DOHH2 (cell line): Measurements from ENCODE around the gene IRX2.

Experiments
- H3F3A ChIP-seq: fragments of 200-600 bp; sonication (generic), shearing (Covaris generic); 2 replicates; pipeline ENCODE4 v1.6.0; 2016; ENCODE audit warnings: antibody characterized with exemption, mild to moderate bottlenecking; ENCODE audit not compliant: control insufficient read depth, insufficient read depth
- H3K27ac ChIP-seq: fragments of 200-600 bp; sonication (generic); 2 replicates; pipeline ENCODE4 v1.5.1; 2014; ENCODE audit warnings: low read depth, mild to moderate bottlenecking, low read length, moderate library complexity
- H3K27me3 ChIP-seq: fragments of 200-600 bp; sonication (generic); 2 replicates; pipeline ENCODE4 v1.6.1; 2014; ENCODE audit warnings: mild to moderate bottlenecking, low read length, mixed read lengths; ENCODE audit not compliant: control insufficient read depth
- H3K36me3 ChIP-seq: fragments of 200-600 bp; sonication (generic); 2 replicates; pipeline ENCODE4 v1.6.1; 2014; ENCODE audit warnings: mild to moderate bottlenecking, low read length, moderate library complexity, mixed read lengths; ENCODE audit not compliant: control insufficient read depth
- H3K4me1 ChIP-seq: fragments of 200-600 bp; sonication (generic); 2 replicates; pipeline ENCODE4 v1.6.1; 2014; ENCODE audit warnings: mild to moderate bottlenecking, low read length, mixed read lengths; ENCODE audit not compliant: control insufficient read depth
- H3K4me2 ChIP-seq: fragments of 200-600 bp; sonication (generic); 2 replicates; pipeline ENCODE4 v1.6.0; 2014; ENCODE audit warnings: mild to moderate bottlenecking, low read length, moderate library complexity
- H3K4me3 ChIP-seq: fragments of 200-600 bp; sonication (generic); 2 replicates; pipeline ENCODE4 v1.5.1; 2014; ENCODE audit warnings: mild to moderate bottlenecking, low read length, mixed read lengths
- H3K79me2 ChIP-seq: fragments of 200-600 bp; sonication (generic); 2 replicates; pipeline ENCODE4 v1.6.1; 2014; ENCODE audit warnings: mild to moderate bottlenecking, low read length, mixed read lengths; ENCODE audit not compliant: control insufficient read depth
- H3K9me2 ChIP-seq: fragments of 200-600 bp; sonication (generic); replicated peaks from 2 replicates; pipeline ENCODE4 v1.6.1; 2014; ENCODE audit warnings: mild to moderate bottlenecking, low read length, mixed read lengths; ENCODE audit not compliant: control insufficient read depth
- H3K9me3 ChIP-seq: fragments of 200-600 bp; sonication (generic); 2 replicates; pipeline ENCODE4 v1.6.1; 2014; ENCODE audit warnings: antibody characterized with exemption, low read length, mixed read lengths; ENCODE audit not compliant: control insufficient read depth, insufficient read depth
- H4K20me1 ChIP-seq: fragments of 200-600 bp; sonication (generic); 2 replicates; pipeline ENCODE4 v1.6.0; 2014; ENCODE audit warnings: low read depth, mild to moderate bottlenecking, antibody characterized with exemption, low read length, moderate library complexity; ENCODE audit not compliant: control insufficient read depth, insufficient read depth
- EZH2phosphoT487 ChIP-seq: fragments of 200-600 bp; sonication (generic); IDR thresholded peaks from 2 replicates; pipeline ENCODE4 v1.6.1; 2017; ENCODE audit warnings: borderline replicate concordance, mild to moderate bottlenecking, antibody characterized with exemption, low read length, moderate library complexity, mixed read lengths
- TF ChIP-seq, protein P1 (sequence below): fragments of 200-600 bp; sonication (generic); IDR thresholded peaks from one replicate; pipeline ENCODE4 v1.5.1; 2014; ENCODE audit warnings: antibody characterized with exemption, mild to moderate bottlenecking, low read depth, low read length; ENCODE audit not compliant: poor library complexity, severe bottlenecking

IRX2 gene

DNA sequence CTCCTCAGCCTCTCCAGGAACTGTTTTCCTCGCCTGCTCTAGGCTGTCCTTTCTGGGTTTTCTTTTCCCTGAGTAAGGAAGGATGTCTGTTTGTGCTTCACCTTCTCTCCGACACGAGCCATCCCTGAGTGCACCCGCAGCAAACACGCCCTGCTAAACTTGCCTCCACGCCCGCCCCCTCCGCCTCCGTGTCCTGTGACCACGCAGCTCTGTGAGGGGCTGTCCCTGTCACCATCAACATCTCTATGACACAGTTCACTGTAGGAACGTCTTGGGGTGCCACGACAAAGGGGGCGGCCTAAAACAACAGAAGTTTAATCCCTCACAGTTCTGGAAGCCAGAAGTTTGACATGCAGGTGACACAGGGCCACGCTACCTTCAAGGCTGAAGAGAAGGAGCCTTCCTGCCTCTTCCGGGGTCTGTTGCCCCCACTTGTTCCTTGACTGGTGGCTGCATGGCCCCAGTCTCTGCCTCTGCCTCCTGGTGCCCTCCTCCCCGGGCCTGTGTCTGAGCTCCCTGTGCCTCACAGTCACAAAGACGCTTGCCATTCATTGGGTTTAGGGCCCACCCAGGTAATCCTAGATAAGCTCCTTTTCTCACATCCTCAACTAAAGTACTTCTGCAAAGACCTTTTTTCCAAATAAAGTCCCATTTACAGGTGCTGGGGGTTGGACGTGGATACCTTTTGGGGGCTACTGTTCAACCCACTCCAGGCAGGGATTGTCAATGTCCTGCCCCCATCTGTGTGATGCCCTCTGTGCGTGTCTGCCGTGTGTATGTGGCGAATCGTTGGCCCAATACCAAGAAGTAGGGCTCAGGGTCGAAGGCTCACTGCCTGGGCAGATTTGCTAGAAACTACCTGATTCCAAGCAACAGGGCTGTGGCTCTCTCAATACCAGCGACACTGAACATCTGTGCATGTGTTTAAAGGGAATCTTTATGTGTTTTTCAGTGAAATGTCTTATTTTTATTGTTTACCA, 39.7 kb downstream of the IRX2 start:
- Histone ChIP-seq H3K4me3 (no peak overlapping the region), H3K9me3 (peaks cover 11% of the 10 kb centered on the region; the same call in 1 of the 2 replicates), H3K36me3 (no peaks in the 10 kb centered on the region), H3F3A (no peaks in the 10 kb centered on the region), H3K27me3 (no peaks in the 10 kb centered on the region), H4K20me1 (no peaks in the 10 kb centered on the region), H3K27ac (no peak overlapping the region), H3K4me2 (no peak overlapping the region), H3K9me2 (no peaks in the 10 kb centered on the region), H3K4me1 (no peaks in the 10 kb centered on the region), H3K79me2 (no peaks in the 10 kb centered on the region)
- TF ChIP-seq EZH2phosphoT487: no peak
- TF ChIP-seq, protein P1, sequence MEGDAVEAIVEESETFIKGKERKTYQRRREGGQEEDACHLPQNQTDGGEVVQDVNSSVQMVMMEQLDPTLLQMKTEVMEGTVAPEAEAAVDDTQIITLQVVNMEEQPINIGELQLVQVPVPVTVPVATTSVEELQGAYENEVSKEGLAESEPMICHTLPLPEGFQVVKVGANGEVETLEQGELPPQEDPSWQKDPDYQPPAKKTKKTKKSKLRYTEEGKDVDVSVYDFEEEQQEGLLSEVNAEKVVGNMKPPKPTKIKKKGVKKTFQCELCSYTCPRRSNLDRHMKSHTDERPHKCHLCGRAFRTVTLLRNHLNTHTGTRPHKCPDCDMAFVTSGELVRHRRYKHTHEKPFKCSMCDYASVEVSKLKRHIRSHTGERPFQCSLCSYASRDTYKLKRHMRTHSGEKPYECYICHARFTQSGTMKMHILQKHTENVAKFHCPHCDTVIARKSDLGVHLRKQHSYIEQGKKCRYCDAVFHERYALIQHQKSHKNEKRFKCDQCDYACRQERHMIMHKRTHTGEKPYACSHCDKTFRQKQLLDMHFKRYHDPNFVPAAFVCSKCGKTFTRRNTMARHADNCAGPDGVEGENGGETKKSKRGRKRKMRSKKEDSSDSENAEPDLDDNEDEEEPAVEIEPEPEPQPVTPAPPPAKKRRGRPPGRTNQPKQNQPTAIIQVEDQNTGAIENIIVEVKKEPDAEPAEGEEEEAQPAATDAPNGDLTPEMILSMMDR: no peak

DNA sequence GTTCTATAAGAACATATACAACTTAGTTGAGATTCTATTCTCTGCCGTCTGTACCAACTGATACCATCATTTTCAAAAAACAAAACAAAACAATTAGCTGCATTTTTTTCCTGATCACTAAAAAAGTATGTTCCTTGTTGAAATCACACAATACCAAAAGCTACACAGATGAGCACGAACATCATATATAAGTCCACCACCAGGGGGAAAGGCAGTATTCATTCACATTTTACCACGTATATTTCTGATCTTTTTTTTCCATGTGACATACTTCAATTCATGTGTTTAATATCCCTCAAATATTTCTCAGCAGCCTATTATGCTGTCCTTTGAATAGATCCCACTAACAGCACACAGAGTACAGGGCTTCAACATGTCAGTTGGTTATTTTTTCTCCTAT, 40.6 kb downstream of the IRX2 start:
- H3K4me1 ChIP-seq: no peaks in the 10 kb centered on the region
- H3K4me3 ChIP-seq: no peak overlapping the region
- no peaks in the 10 kb centered on the region for H3K79me2 ChIP-seq
- H3K27me3 ChIP-seq: no peaks in the 10 kb centered on the region
- H3K36me3 ChIP-seq: no peaks in the 10 kb centered on the region
- no peaks in the 10 kb centered on the region for H4K20me1 ChIP-seq
- H3K27ac ChIP-seq: no peak overlapping the region
- H3F3A ChIP-seq: no peaks in the 10 kb centered on the region
- H3K9me3 ChIP-seq: peaks cover 11% of the 10 kb centered on the region; the same call in 1 of the 2 replicates
- H3K4me2 ChIP-seq: no peak overlapping the region
- no peaks in the 10 kb centered on the region for H3K9me2 ChIP-seq
- no peak for TF ChIP-seq EZH2phosphoT487
- TF ChIP-seq, protein P1: no peak

DNA sequence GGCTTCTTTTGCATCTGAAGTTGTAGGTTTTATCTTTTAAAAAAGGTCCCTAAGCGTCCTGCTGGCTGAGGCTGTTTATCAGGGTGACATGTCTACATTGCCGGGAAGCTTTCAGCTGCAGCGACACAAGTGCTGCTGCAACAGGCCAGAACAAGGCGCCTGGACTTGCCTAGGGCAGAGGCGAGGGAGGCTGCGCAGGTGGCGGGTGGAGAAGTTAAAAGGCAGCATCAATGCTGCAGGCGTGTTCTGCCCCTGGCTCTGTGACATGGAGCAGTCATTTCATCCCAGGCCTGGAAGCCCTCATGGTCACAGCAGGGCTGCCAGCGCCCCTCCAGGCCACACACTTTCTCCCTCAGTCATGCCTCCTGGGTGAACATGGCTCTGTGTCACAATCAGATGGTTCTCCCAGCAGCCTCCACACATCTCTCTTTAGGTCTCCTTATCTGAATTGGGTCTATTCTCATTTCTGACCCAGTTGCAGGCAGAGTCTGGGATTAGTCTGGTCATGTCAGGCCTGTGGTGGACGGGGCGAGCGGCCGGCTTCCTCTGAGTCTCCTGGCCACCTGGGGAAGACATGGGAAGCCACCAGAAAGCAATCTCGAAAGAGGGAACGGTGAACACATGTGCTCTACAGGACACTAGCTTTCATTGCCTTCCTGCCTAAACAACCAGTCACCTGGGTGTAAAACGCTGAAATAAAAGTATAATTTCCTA, 41.3 kb downstream of the IRX2 start:
- H3K27me3 ChIP-seq: no peaks in the 10 kb centered on the region
- no peaks in the 10 kb centered on the region for H3F3A ChIP-seq
- no peak overlapping the region for H3K4me2 ChIP-seq
- H3K27ac ChIP-seq: no peak overlapping the region
- H3K9me3 ChIP-seq: peaks cover 10% of the 10 kb centered on the region; the same call in 1 of the 2 replicates
- H3K79me2 ChIP-seq: no peaks in the 10 kb centered on the region
- no peaks in the 10 kb centered on the region for H4K20me1 ChIP-seq
- no peak for TF ChIP-seq EZH2phosphoT487
- TF ChIP-seq, protein P1: no peak
- no peaks in the 10 kb centered on the region for H3K36me3 ChIP-seq
- no peaks in the 10 kb centered on the region for H3K4me1 ChIP-seq
- no peaks in the 10 kb centered on the region for H3K9me2 ChIP-seq
- no peak overlapping the region for H3K4me3 ChIP-seq
